Measurements from ENCODE around the gene S100A12. TPM values are rescaled to one million over a fixed set of nuclear protein-coding genes. Genes with fewer than 3 reads are reported as not detected.

S100A12 gene
- total RNA-seq, 1 experiment from 2014 or later, result not detected

GRCh38 chr1:153367090-153367489 lies 8.3 kb downstream of the S100A12 start:
- H3F3A ChIP-seq (ENCODE audit: low read length, unreplicated experiment), result no peaks in the 10 kb centered on the region
- CTCF ChIA-PET, result no interaction called here
- H4K20me1 ChIP-seq (ENCODE audit: low read length), result no peaks in the 10 kb centered on the region
- intact Hi-C loops (cut with micrococcal nuclease), result no loop called here
- H3K9ac ChIP-seq (ENCODE audit: low read length), result no peak overlapping the region
- no peak for ATAC-seq
- H3K27me3 ChIP-seq (ENCODE audit: low read length), result no peaks in the 10 kb centered on the region
- H3K79me2 ChIP-seq (ENCODE audit: low read length), result no peaks in the 10 kb centered on the region
- no peaks in the 10 kb centered on the region for H3K9me3 ChIP-seq (ENCODE audit: low read length)
- no peaks in the 10 kb centered on the region for H3K36me3 ChIP-seq (ENCODE audit: low read depth, low read length)
- no TSS peak for BruUV-seq (replicated peaks)
- no peak overlapping the region for H2AFZ ChIP-seq (ENCODE audit: low read length)
- no peak overlapping the region for H3K27ac ChIP-seq (ENCODE audit: low read length)
- TF ChIP-seq, protein P1, sequence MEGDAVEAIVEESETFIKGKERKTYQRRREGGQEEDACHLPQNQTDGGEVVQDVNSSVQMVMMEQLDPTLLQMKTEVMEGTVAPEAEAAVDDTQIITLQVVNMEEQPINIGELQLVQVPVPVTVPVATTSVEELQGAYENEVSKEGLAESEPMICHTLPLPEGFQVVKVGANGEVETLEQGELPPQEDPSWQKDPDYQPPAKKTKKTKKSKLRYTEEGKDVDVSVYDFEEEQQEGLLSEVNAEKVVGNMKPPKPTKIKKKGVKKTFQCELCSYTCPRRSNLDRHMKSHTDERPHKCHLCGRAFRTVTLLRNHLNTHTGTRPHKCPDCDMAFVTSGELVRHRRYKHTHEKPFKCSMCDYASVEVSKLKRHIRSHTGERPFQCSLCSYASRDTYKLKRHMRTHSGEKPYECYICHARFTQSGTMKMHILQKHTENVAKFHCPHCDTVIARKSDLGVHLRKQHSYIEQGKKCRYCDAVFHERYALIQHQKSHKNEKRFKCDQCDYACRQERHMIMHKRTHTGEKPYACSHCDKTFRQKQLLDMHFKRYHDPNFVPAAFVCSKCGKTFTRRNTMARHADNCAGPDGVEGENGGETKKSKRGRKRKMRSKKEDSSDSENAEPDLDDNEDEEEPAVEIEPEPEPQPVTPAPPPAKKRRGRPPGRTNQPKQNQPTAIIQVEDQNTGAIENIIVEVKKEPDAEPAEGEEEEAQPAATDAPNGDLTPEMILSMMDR (conservative IDR thresholded peaks at IDR 0.05; ENCODE audit: low read depth, low read length), result no peak
- TF ChIP-seq EZH2phosphoT487 (IDR thresholded peaks at IDR 0.05; ENCODE audit: borderline replicate concordance, low read length) (no peak), EZH2 (IDR thresholded peaks at IDR 0.05; ENCODE audit: low read length, unreplicated experiment) (no peak)
- POLR2A ChIA-PET (ENCODE audit: unreplicated experiment), result no interaction called here
- H3K4me3 ChIP-seq (ENCODE audit: low read length), result no peak overlapping the region
- DNase-seq, result no peak
- peaks cover 38% of the 10 kb centered on the region for H3K4me1 ChIP-seq (ENCODE audit: insufficient read depth, low read length)
- no peaks in the 10 kb centered on the region for H3K9me2 ChIP-seq (replicated peaks; ENCODE audit: low read length)
- H3K4me2 ChIP-seq (ENCODE audit: low read length), result no peak overlapping the region

- Histone ChIP-seq H4K20me1 (ENCODE audit: low read length) (no peaks in the 10 kb centered on the region), H3K4me2 (ENCODE audit: low read length) (no peak overlapping the region), H3K4me1 (ENCODE audit: insufficient read depth, low read length) (peaks cover 30% of the 10 kb centered on the region)
Observed at GRCh38 chr1:153366261-153366660, 9.2 kb downstream of the S100A12 start.

GRCh38 chr1:153365696-153366095 lies 9.7 kb downstream of the S100A12 start:
- H3K27me3 ChIP-seq (ENCODE audit: low read length), result no peaks in the 10 kb centered on the region
- ATAC-seq, result no peak
- BruUV-seq (replicated peaks), result no TSS peak
- intact Hi-C loops (cut with micrococcal nuclease), result no loop called here
- no peak for TF ChIP-seq EZH2 (IDR thresholded peaks at IDR 0.05; ENCODE audit: low read length, unreplicated experiment)
- TF ChIP-seq EZH2phosphoT487 (IDR thresholded peaks at IDR 0.05; ENCODE audit: borderline replicate concordance, low read length), result no peak
- TF ChIP-seq, protein P1 (conservative IDR thresholded peaks at IDR 0.05; ENCODE audit: low read depth, low read length), result no peak
- no peak overlapping the region for H2AFZ ChIP-seq (ENCODE audit: low read length)
- no peaks in the 10 kb centered on the region for H3K9me3 ChIP-seq (ENCODE audit: low read length)
- peaks cover 24% of the 10 kb centered on the region for H3K4me1 ChIP-seq (ENCODE audit: insufficient read depth, low read length)
- no peak overlapping the region for H3K27ac ChIP-seq (ENCODE audit: low read length)
- H3K4me3 ChIP-seq (ENCODE audit: low read length), result no peak overlapping the region
- no peaks in the 10 kb centered on the region for H3K9me2 ChIP-seq (replicated peaks; ENCODE audit: low read length)
- H3K79me2 ChIP-seq (ENCODE audit: low read length), result no peaks in the 10 kb centered on the region
- H3F3A ChIP-seq (ENCODE audit: low read length, unreplicated experiment), result no peaks in the 10 kb centered on the region
- ChIA-PET POLR2A (ENCODE audit: unreplicated experiment) (no interaction called here), CTCF (no interaction called here)
- no peaks in the 10 kb centered on the region for H3K36me3 ChIP-seq (ENCODE audit: low read depth, low read length)
- peak overlapping the region; percentile 60 for H3K4me2 ChIP-seq (ENCODE audit: low read length)
- DNase-seq, result no peak
- H3K9ac ChIP-seq (ENCODE audit: low read length), result no peak overlapping the region
- no peaks in the 10 kb centered on the region for H4K20me1 ChIP-seq (ENCODE audit: low read length)

More at GRCh38 chr1:153366261-153366660, 9.2 kb downstream of the S100A12 start:
- Histone ChIP-seq H3K9me3 (ENCODE audit: low read length) (no peaks in the 10 kb centered on the region), H3F3A (ENCODE audit: low read length, unreplicated experiment) (no peaks in the 10 kb centered on the region), H3K4me3 (ENCODE audit: low read length) (no peak overlapping the region), H3K9me2 (replicated peaks; ENCODE audit: low read length) (no peaks in the 10 kb centered on the region), H3K36me3 (ENCODE audit: low read depth, low read length) (no peaks in the 10 kb centered on the region), H2AFZ (ENCODE audit: low read length) (no peak overlapping the region), H3K27ac (ENCODE audit: low read length) (no peak overlapping the region), H3K9ac (ENCODE audit: low read length) (no peak overlapping the region), H3K27me3 (ENCODE audit: low read length) (no peaks in the 10 kb centered on the region), H3K79me2 (ENCODE audit: low read length) (no peaks in the 10 kb centered on the region)
- POLR2A ChIA-PET (ENCODE audit: unreplicated experiment), result no interaction called here
- DNase-seq, result no peak
- ATAC-seq, result no peak
- BruUV-seq (replicated peaks), result no TSS peak
- intact Hi-C loops (cut with micrococcal nuclease), result no loop called here
- CTCF ChIA-PET, result no interaction called here
- TF ChIP-seq, protein P1 (conservative IDR thresholded peaks at IDR 0.05; ENCODE audit: low read depth, low read length), result no peak
- TF ChIP-seq EZH2phosphoT487 (IDR thresholded peaks at IDR 0.05; ENCODE audit: borderline replicate concordance, low read length) (no peak), EZH2 (IDR thresholded peaks at IDR 0.05; ENCODE audit: low read length, unreplicated experiment) (no peak)
